DND-41 (cell line): Measurements from ENCODE around the gene INO80E.
A peak's percentile ranks its signal among the peaks of the same experiment; 100 is the strongest.

Experiments
- ATAC-seq: fragments of 200-7000 bp; cut with Tn5 transposase; 3 replicates; pipeline ENCODE4 v1.9.1; 2021; ENCODE audit warnings: low read depth; ENCODE audit not compliant: insufficient read depth
- DNase-seq: peaks from one replicate; pipeline ENCODE4 v3.0.0-alpha.2; 2020
- H2AFZ ChIP-seq: 2 replicates; pipeline ENCODE4 v1.6.0; 2012; ENCODE audit warnings: low read depth, low read length
- H3K27ac ChIP-seq: 2 replicates; pipeline ENCODE4 v1.5.1; 2012; ENCODE audit warnings: low read length, inconsistent platforms
- H3K27me3 ChIP-seq: fragments of 200-600 bp; sonication (generic); 2 replicates; pipeline ENCODE4 v1.6.0; 2012; ENCODE audit warnings: low read length, mild to moderate bottlenecking, inconsistent platforms; ENCODE audit not compliant: insufficient read depth, poor library complexity
- H3K36me3 ChIP-seq: 2 replicates; pipeline ENCODE4 v1.5.1; 2012; ENCODE audit warnings: low read length, inconsistent platforms; ENCODE audit not compliant: insufficient read depth
- H3K4me1 ChIP-seq: 2 replicates; pipeline ENCODE4 v1.5.1; 2012; ENCODE audit warnings: mild to moderate bottlenecking, low read length; ENCODE audit not compliant: insufficient read depth
- H3K4me2 ChIP-seq: 2 replicates; pipeline ENCODE4 v1.6.0; 2012; ENCODE audit warnings: mild to moderate bottlenecking, moderate library complexity, low read length, inconsistent platforms; ENCODE audit not compliant: insufficient read depth
- H3K4me3 ChIP-seq, 2 experiments: fragments of 200-600 bp in 1 of 2; shearing (Covaris generic) in 1 of 2; 2 replicates each; pipeline ENCODE4 v1.5.1; 2012 to 2016; ENCODE audit warnings: inconsistent platforms in 2 of 2, low read length in 2 of 2, mild to moderate bottlenecking in 2 of 2, low read depth in 1 of 2, moderate library complexity in 1 of 2
- H3K79me2 ChIP-seq: 2 replicates; pipeline ENCODE4 v1.6.0; 2012; ENCODE audit warnings: low read length, inconsistent platforms; ENCODE audit not compliant: insufficient read depth
- H3K9ac ChIP-seq: 2 replicates; pipeline ENCODE4 v1.6.0; 2012; ENCODE audit warnings: low read depth, mild to moderate bottlenecking, inconsistent platforms, low read length, moderate library complexity
- H3K9me3 ChIP-seq: 2 replicates; pipeline ENCODE4 v1.5.1; 2012; ENCODE audit warnings: low read length, moderate library complexity, mild to moderate bottlenecking, inconsistent platforms; ENCODE audit not compliant: insufficient read depth, severe bottlenecking
- H4K20me1 ChIP-seq: 2 replicates; pipeline ENCODE4 v1.6.0; 2012; ENCODE audit warnings: low read length; ENCODE audit not compliant: insufficient read depth
- CTCF ChIP-seq: IDR thresholded peaks from 2 replicates; pipeline ENCODE4 v1.5.1; 2012; ENCODE audit warnings: borderline replicate concordance, low read length, moderate library complexity, mild to moderate bottlenecking; ENCODE audit not compliant: poor library complexity, severe bottlenecking; ENCODE audit errors: extremely low read depth
- EZH2 ChIP-seq: IDR thresholded peaks from 3 replicates; pipeline ENCODE4 v1.6.1; 2012; ENCODE audit warnings: borderline replicate concordance, low read depth, mild to moderate bottlenecking, moderate library complexity, low read length, inconsistent platforms; ENCODE audit not compliant: severe bottlenecking

Gene INO80E

GRCh38 chr16:29972500-29972899, 23.5 kb upstream of the INO80E start:
- Histone ChIP-seq H3K79me2 (peaks cover 38% of the 10 kb centered on the region), H3K4me2 (no peak overlapping the region), H3K27me3 (no peaks in the 10 kb centered on the region), H4K20me1 (peaks cover 32% of the 10 kb centered on the region), H3K36me3 (peaks cover 41% of the 10 kb centered on the region), H3K9me3 (no peaks in the 10 kb centered on the region), H3K4me3 (no peak overlapping the region), H3K4me1 (peaks cover 44% of the 10 kb centered on the region), H3K27ac (peak overlapping the region; percentile 88), H3K9ac (peak overlapping the region; percentile 90; the same call in 1 of the 2 replicates), H2AFZ (peak overlapping the region; percentile 79)
- TF ChIP-seq CTCF: no peak
- no peak for TF ChIP-seq EZH2
- DNase-seq: no peak
- ATAC-seq: no peak

DNA sequence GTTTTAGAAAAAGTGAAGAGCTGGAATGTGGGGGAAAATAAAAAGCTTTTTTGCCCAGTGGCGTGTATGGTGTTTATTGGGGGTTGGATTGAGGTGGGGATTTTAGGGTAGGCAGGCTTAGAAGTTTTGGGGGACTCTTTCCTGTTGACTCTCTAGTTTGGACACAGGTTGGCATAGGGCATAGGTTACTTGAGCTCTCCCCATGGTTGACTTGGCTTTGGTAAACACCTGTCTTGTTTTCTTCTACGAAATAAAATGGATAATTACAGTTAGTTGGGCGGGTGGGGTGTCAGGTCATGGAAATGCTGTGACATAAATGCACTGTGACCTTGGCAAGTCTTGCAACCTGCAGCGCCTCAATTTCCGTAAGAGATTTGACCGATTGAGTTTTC, 23.1 kb upstream of the INO80E start:
- TF ChIP-seq EZH2 (no peak), CTCF (no peak)
- Histone ChIP-seq H2AFZ (peak overlapping the region; percentile 79), H3K27ac (peak overlapping the region; percentile 88)

DNA sequence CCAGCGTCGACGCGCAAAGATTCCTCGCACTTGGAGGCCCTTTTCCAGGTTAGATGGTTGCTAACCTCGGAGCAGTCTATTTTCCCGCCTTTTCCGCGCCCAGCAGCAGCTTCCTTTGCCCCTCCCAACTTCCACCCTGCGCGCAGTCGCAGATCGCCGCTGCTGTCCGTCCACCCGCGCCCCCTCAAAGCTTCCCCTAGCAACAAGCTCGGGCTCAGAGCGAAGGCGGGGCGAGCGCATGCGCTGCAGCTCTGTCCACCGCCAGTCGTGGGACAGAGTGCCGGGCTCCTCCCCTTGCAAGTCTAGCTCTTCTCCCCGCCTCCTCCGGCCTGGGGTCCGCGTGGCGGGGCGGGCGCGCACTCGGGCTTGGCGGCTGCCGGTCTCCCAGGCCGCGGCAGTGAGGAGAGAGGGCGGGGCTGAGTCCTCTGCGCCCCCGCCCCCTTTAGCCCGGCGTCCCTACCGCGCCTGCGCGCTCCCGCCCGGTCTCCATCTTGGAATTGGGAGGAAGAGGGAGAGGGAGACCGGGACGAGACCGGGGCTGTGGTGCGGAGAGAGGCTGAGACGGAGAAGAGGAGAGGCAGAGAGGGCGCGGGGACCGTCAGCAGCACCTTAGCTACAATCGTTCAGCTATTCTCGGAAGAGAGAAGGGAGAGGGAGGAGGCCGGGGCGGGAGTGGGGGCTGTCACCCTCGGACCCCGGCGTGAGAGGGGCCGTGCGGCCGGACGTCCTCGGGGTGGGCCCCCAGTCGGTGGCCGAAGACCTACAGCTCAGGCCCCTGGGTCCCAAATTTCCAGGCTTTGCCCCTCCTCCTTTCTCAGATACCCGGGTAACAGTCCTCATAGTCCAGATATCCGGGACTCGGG, 22.4 kb upstream of the INO80E start, which contains the start of gene TAOK2:
TAOK2 (plus strand) TSS at position 485 of the 863 bp plus-strand sequence. CDS start 3,905 bp downstream, outside the sequence.
- TF ChIP-seq EZH2: no peak
- TF ChIP-seq CTCF: no peak
- DNase-seq: peak; percentile 100
- H3K4me3 ChIP-seq: peak within 1 kb of the TSS; percentile 80 to 92
- H3K9ac ChIP-seq: peak within 1 kb of the TSS; percentile 90
- H3K36me3 ChIP-seq: peaks cover 43% of the 10 kb centered on the region
- peak; percentile 94 for ATAC-seq
- peaks cover 45% of the 10 kb centered on the region for H3K4me1 ChIP-seq
- no peaks in the 10 kb centered on the region for H3K27me3 ChIP-seq
- H2AFZ ChIP-seq: peak within 1 kb of the TSS; percentile 97
- peak within 1 kb of the TSS; percentile 79 for H3K4me2 ChIP-seq
- H3K79me2 ChIP-seq: peaks cover 49% of the 10 kb centered on the region
- peak within 1 kb of the TSS; percentile 88 for H3K27ac ChIP-seq
- H4K20me1 ChIP-seq: peaks cover 42% of the 10 kb centered on the region
- H3K9me3 ChIP-seq: no peaks in the 10 kb centered on the region

More for the DNA sequence above, 23.1 kb upstream of the INO80E start:
- no peaks in the 10 kb centered on the region for H3K9me3 ChIP-seq
- H3K27me3 ChIP-seq: no peaks in the 10 kb centered on the region
- H3K4me2 ChIP-seq: peak overlapping the region; percentile 79
- H3K36me3 ChIP-seq: peaks cover 43% of the 10 kb centered on the region
- H3K4me3 ChIP-seq: peak overlapping the region in 1 of 2 experiments; percentile 92; a peak in 1 of 4 replicates
- peaks cover 37% of the 10 kb centered on the region for H4K20me1 ChIP-seq
- no peak for DNase-seq
- peaks cover 43% of the 10 kb centered on the region for H3K79me2 ChIP-seq
- ATAC-seq: no peak
- peak overlapping the region; percentile 90 for H3K9ac ChIP-seq
- peaks cover 45% of the 10 kb centered on the region for H3K4me1 ChIP-seq
